Panc1 (cell line): ENCODE measurements around the gene COQ5. TPM values are rescaled to one million over a fixed set of nuclear protein-coding genes. Genes with fewer than 3 reads are reported as not detected.
A peak's percentile ranks its signal among the peaks of the same experiment; 100 is the strongest.

Source experiments
- ATAC-seq: fragments of 200-7000 bp; cut with Tn5 transposase; 2 replicates; pipeline ENCODE4 v1.9.1; 2020; ENCODE audit warnings: mild to moderate bottlenecking, moderate library complexity
- BruUV-seq: library from RNA; stranded (reverse); fragments of 400-500 nt; replicated peaks from 2 replicates; lab custom pipeline; 2021; lab: Mats Ljungman, UMichigan
- CTCF ChIA-PET: fragments of 300-600 bp; sonication (Branson Sonifier 250); formaldehyde crosslinking; loops from one replicate; lab custom pipeline; 2022; ENCODE audit warnings: antibody characterized with exemption; lab: Charles Lee
- POLR2A ChIA-PET: fragments of 300-600 bp; sonication (Branson Sonifier 250); formaldehyde crosslinking; loops from one replicate; lab custom pipeline; 2022; ENCODE audit warnings: antibody characterized with exemption; lab: Charles Lee
- DNase-seq: peaks from one replicate; pipeline ENCODE4 v3.0.0-alpha.2; 2010; ENCODE audit warnings: low read depth, low spot score
- H3K27ac ChIP-seq: 2 replicates; pipeline ENCODE4 v1.5.1; 2011; ENCODE audit warnings: mild to moderate bottlenecking, low read length, inconsistent platforms
- H3K27me3 ChIP-seq: fragments of 200-500 bp; sonication (Bioruptor generic); 2 replicates; pipeline ENCODE4 v1.6.0; 2014; ENCODE audit warnings: low read length, inconsistent platforms; ENCODE audit not compliant: control insufficient read depth, insufficient read depth
- H3K36me3 ChIP-seq: fragments of 200-500 bp; sonication (Bioruptor generic); 2 replicates; pipeline ENCODE4 v1.5.1; 2014; ENCODE audit warnings: inconsistent platforms, mild to moderate bottlenecking, low read length, moderate library complexity; ENCODE audit not compliant: control insufficient read depth, insufficient read depth
- H3K4me1 ChIP-seq: 2 replicates; pipeline ENCODE4 v1.5.1; 2011; ENCODE audit warnings: inconsistent platforms, mild to moderate bottlenecking, low read length, moderate library complexity; ENCODE audit not compliant: control insufficient read depth, insufficient read depth
- H3K4me3 ChIP-seq, 2 experiments: 2 replicates each; pipeline ENCODE4 v1.5.1; 2011 to 2012; ENCODE audit warnings: low read depth in 2 of 2, low read length in 2 of 2, mild to moderate bottlenecking in 2 of 2, inconsistent platforms in 1 of 2, moderate library complexity in 1 of 2
- H3K9me3 ChIP-seq: fragments of 200-500 bp; sonication (Bioruptor generic); 2 replicates; pipeline ENCODE4 v1.5.1; 2014; ENCODE audit warnings: low read depth, mild to moderate bottlenecking, inconsistent platforms, low read length, moderate library complexity; ENCODE audit not compliant: control insufficient read depth, insufficient read depth
- CTCF ChIP-seq: fragments of 450-650 bp; IDR thresholded peaks from 2 replicates; pipeline ENCODE4 v1.5.1; 2017; ENCODE audit warnings: mild to moderate bottlenecking
- POLR2AphosphoS5 ChIP-seq: IDR thresholded peaks from 2 replicates; pipeline ENCODE4 v1.6.1; 2012; ENCODE audit warnings: mild to moderate bottlenecking, low read depth, low read length, moderate library complexity
- REST ChIP-seq, 2 experiments: IDR thresholded peaks; 2 replicates each; pipeline ENCODE4 v1.6.1; 2011 to 2012; ENCODE audit warnings: low read depth in 2 of 2, control low read depth in 1 of 2, low read length in 1 of 2, mild to moderate bottlenecking in 1 of 2, moderate library complexity in 1 of 2; ENCODE audit not compliant: insufficient read depth in 1 of 2
- SIN3A ChIP-seq: IDR thresholded peaks from 2 replicates; pipeline ENCODE4 v1.6.1; 2012; ENCODE audit warnings: low read depth, mild to moderate bottlenecking, low read length, moderate library complexity, borderline replicate concordance; ENCODE audit not compliant: insufficient read depth
- TCF7L2 ChIP-seq: IDR thresholded peaks from 2 replicates; pipeline ENCODE4 v1.6.1; 2011; ENCODE audit warnings: mild to moderate bottlenecking, low read depth, low read length, inconsistent platforms
- in situ Hi-C: cut with HindIII; loops from 2 replicates; pipeline ENCODE4 v1.10.0; 2016; ENCODE audit warnings: low sequenced_read_pairs, low pct_unique_long_range_greater_than_20kb
- intact Hi-C: fragments of 100-400 bp; cut with micrococcal nuclease; formaldehyde crosslinking; loops from one replicate; pipeline ENCODE4 v1.10.0; 2022; ENCODE audit not compliant: unreplicated experiment
- total RNA-seq: library from RNA; stranded (reverse); gene quantifications from one replicate; pipeline ENCODE4 v1.2.1, GENCODE V29; 2021; ENCODE audit not compliant: unreplicated experiment

Gene COQ5
- total RNA-seq, 1 experiment from 2014 or later: 42.9 TPM

- no TSS peak for BruUV-seq
- Histone ChIP-seq H3K27me3 (no peaks in the 10 kb centered on the region), H3K9me3 (no peaks in the 10 kb centered on the region), H3K4me1 (no peaks in the 10 kb centered on the region), H3K27ac (no peak overlapping the region), H3K36me3 (peaks cover 28% of the 10 kb centered on the region), H3K4me3 (no peak overlapping the region)
- intact Hi-C loops: no loop called here
- DNase-seq (no peak), ATAC-seq (no peak)
- in situ Hi-C loops: no loop called here
- no peak for TF ChIP-seq SIN3A
- no peak for TF ChIP-seq TCF7L2
- no peak for TF ChIP-seq POLR2AphosphoS5
- no peak for TF ChIP-seq CTCF
- TF ChIP-seq REST (IDR thresholded peaks at IDR 0.05; ENCODE audit: insufficient read depth in 1 of 2, low read depth in 2 of 2, low read length in 1 of 2): no peak
- ChIA-PET POLR2A (no interaction called here), CTCF (no interaction called here)
These were observed 34.5 kb upstream of the COQ5 start for GRCh38 chr12:120563495-120563894.

GRCh38 chr12:120562906-120563305 lies 33.9 kb upstream of the COQ5 start:
- H3K9me3 ChIP-seq: no peaks in the 10 kb centered on the region
- no peaks in the 10 kb centered on the region for H3K4me1 ChIP-seq
- ChIA-PET POLR2A (no interaction called here), CTCF (no interaction called here)
- BruUV-seq: TSS peak; percentile 37
- in situ Hi-C loops (no loop called here), intact Hi-C loops (no loop called here)
- no peak overlapping the region for H3K4me3 ChIP-seq
- ATAC-seq (no peak; the same call in 1 of the 2 replicates), DNase-seq (no peak)
- TF ChIP-seq CTCF: no peak
- no peak overlapping the region for H3K27ac ChIP-seq
- H3K36me3 ChIP-seq: peaks cover 31% of the 10 kb centered on the region
- H3K27me3 ChIP-seq: no peaks in the 10 kb centered on the region

- no TSS peak for BruUV-seq
- H3K36me3 ChIP-seq: peaks cover 20% of the 10 kb centered on the region
- CTCF ChIA-PET: no interaction called here
These were observed 28.6 kb upstream of the COQ5 start for GRCh38 chr12:120557589-120557988.

More at GRCh38 chr12:120557589-120557988, 28.6 kb upstream of the COQ5 start:
- ATAC-seq (0 out of 2 replicates have a peak, but pooled peaks have one; percentile 21), DNase-seq (no peak)
- H3K4me3 ChIP-seq: no peak overlapping the region
- intact Hi-C loops: no loop called here
- no peaks in the 10 kb centered on the region for H3K9me3 ChIP-seq
- H3K27ac ChIP-seq: no peak overlapping the region
- no peaks in the 10 kb centered on the region for H3K27me3 ChIP-seq
- POLR2A ChIA-PET: no interaction called here
- TF ChIP-seq TCF7L2 (no peak), REST (IDR thresholded peaks at IDR 0.05; ENCODE audit: insufficient read depth in 1 of 2, low read depth in 2 of 2, low read length in 1 of 2) (no peak), CTCF (no peak), SIN3A (no peak), POLR2AphosphoS5 (no peak)
- in situ Hi-C loops: no loop called here
- no peaks in the 10 kb centered on the region for H3K4me1 ChIP-seq
